Gastroesophageal sphincter (tissue), 4 donors: Measurements from ENCODE around the gene KCNJ1. TPM values are rescaled to one million over a fixed set of nuclear protein-coding genes. Genes with fewer than 3 reads are reported as not detected.

Source experiments
- ATAC-seq: fragments of 150-250 bp; one replicate; pipeline ENCODE4 v1.9.1; 2016; ENCODE audit warnings: mild to moderate bottlenecking, moderate library complexity
- H3K27ac ChIP-seq, 4 donors: fragments of 200-600 bp; sonication (generic) in 3 of 4; 1 replicate in 3 of 4; 2 replicates in 1 of 4; pipeline ENCODE4 v1.5.1; 2016 to 2019
- H3K27me3 ChIP-seq: fragments of 200-600 bp; sonication (generic); one replicate; pipeline ENCODE4 v1.5.1; 2019
- H3K36me3 ChIP-seq, 2 donors: fragments of 200-600 bp; sonication (generic); one replicate each; pipeline ENCODE4 v1.5.1; 2019; ENCODE audit warnings: control low read depth in 1 of 2
- H3K4me1 ChIP-seq, 3 donors: fragments of 200-600 bp; sonication (generic); 1 replicate in 2 of 3; 2 replicates in 1 of 3; pipeline ENCODE4 v1.5.1; 2016 to 2019; ENCODE audit warnings: control low read depth in 2 of 3
- H3K4me3 ChIP-seq, 2 donors: fragments of 200-600 bp; sonication (generic); one replicate each; pipeline ENCODE4 v1.5.1; 2019; ENCODE audit warnings: mild to moderate bottlenecking in 1 of 2, moderate library complexity in 1 of 2
- H3K9me3 ChIP-seq, 3 donors: fragments of 200-600 bp; sonication (generic); one replicate each; pipeline ENCODE4 v1.5.1; 2017 to 2019; ENCODE audit warnings: control low read depth in 2 of 3
- CTCF ChIP-seq, 4 experiments: fragments of 200-600 bp in 2 of 4; fragments of 450-650 bp in 2 of 4; sonication (generic) in 1 of 4; IDR thresholded peaks; one replicate each; pipeline ENCODE4 v1.5.1; 2017 to 2019; ENCODE audit warnings: antibody characterized with exemption in 4 of 4, mild to moderate bottlenecking in 2 of 4, moderate library complexity in 2 of 4
- EP300 ChIP-seq: sonication (generic); formaldehyde crosslinking; IDR thresholded peaks from one replicate; pipeline ENCODE4 v1.6.1; 2017; ENCODE audit warnings: antibody characterized with exemption, mild to moderate bottlenecking
- POLR2A ChIP-seq, 2 donors: fragments of 450-650 bp; IDR thresholded peaks; one replicate each; pipeline ENCODE4 v1.6.1; 2017; ENCODE audit warnings: antibody characterized with exemption in 2 of 2, mild to moderate bottlenecking in 2 of 2, moderate library complexity in 1 of 2
- POLR2AphosphoS5 ChIP-seq: sonication (generic); formaldehyde crosslinking; IDR thresholded peaks from one replicate; pipeline ENCODE4 v1.6.1; 2017; ENCODE audit warnings: antibody characterized with exemption
- WGBS, 2 donors: methylation state at CpG; one replicate each; pipeline ENCODE4 v1.1.5; 2018; ENCODE audit warnings: low coverage in 1 of 2; 5-methylcytosine and 5-hydroxymethylcytosine counted together
- total RNA-seq, 4 donors: library from RNA; depleted of rRNA; stranded (reverse); fragments of >200 nt; gene quantifications; one replicate each; pipeline ENCODE4 v1.1.0, GENCODE V29; 2016

KCNJ1 gene
- total RNA-seq, 4 donors from 2014 or later: 0.27 TPM; not detected in 3

GRCh38 chr11:128876133-128876650, 9.1 kb upstream of the KCNJ1 start:
- TF ChIP-seq POLR2A (IDR thresholded peaks at IDR 0.05): no peak
- no peak for TF ChIP-seq POLR2AphosphoS5
- no peak for TF ChIP-seq EP300
- TF ChIP-seq CTCF (IDR thresholded peaks at IDR 0.05): no peak
- whole genome bisulfite sequencing, 2 donors: 100% methylated on average over 2 of the region's 22 CpGs; no CpG with 5 or more reads in 1 of the 2 donors

GRCh38 chr11:128874427-128874826, 7.3 kb upstream of the KCNJ1 start:
- no peak for ATAC-seq
- 65% methylated on average over 3 of the region's 3 CpGs; no CpG with 5 or more reads in 1 of the 2 donors for WGBS, 2 donors
- H3K4me3 ChIP-seq: no peak overlapping the region
- no peaks in the 10 kb centered on the region for H3K4me1 ChIP-seq
- H3K36me3 ChIP-seq: no peaks in the 10 kb centered on the region
- H3K9me3 ChIP-seq: no peaks in the 10 kb centered on the region
- H3K27me3 ChIP-seq: peaks cover 13% of the 10 kb centered on the region
- no peak for TF ChIP-seq CTCF (IDR thresholded peaks at IDR 0.05)
- TF ChIP-seq EP300: no peak
- no peak for TF ChIP-seq POLR2AphosphoS5
- TF ChIP-seq POLR2A (IDR thresholded peaks at IDR 0.05): no peak
- H3K27ac ChIP-seq: no peak overlapping the region

More at GRCh38 chr11:128876133-128876650, 9.1 kb upstream of the KCNJ1 start:
- Histone ChIP-seq H3K27me3 (peaks cover 25% of the 10 kb centered on the region), H3K36me3 (no peaks in the 10 kb centered on the region), H3K4me3 (no peak overlapping the region), H3K9me3 (no peaks in the 10 kb centered on the region), H3K4me1 (no peaks in the 10 kb centered on the region), H3K27ac (no peak overlapping the region)
- ATAC-seq: no peak

- no peaks in the 10 kb centered on the region for H3K9me3 ChIP-seq
- no peak for ATAC-seq
- TF ChIP-seq CTCF (IDR thresholded peaks at IDR 0.05) (no peak), EP300 (no peak), POLR2A (IDR thresholded peaks at IDR 0.05) (no peak), POLR2AphosphoS5 (no peak)
- H3K27me3 ChIP-seq: no peaks in the 10 kb centered on the region
- H3K27ac ChIP-seq: no peak overlapping the region
- H3K4me1 ChIP-seq: no peaks in the 10 kb centered on the region
- no peak overlapping the region for H3K4me3 ChIP-seq
- H3K36me3 ChIP-seq: no peaks in the 10 kb centered on the region
- 79% methylated on average over 3 of the region's 3 CpGs; no CpG with 5 or more reads in 1 of the 2 donors for WGBS, 2 donors
Measured at GRCh38 chr11:128872594-128872993, 5.5 kb upstream of the KCNJ1 start.

- TF ChIP-seq POLR2AphosphoS5 (no peak), CTCF (IDR thresholded peaks at IDR 0.05) (no peak), EP300 (no peak), POLR2A (IDR thresholded peaks at IDR 0.05) (no peak)
- H3K36me3 ChIP-seq: no peaks in the 10 kb centered on the region
- H3K27ac ChIP-seq: no peak overlapping the region
- H3K27me3 ChIP-seq: no peaks in the 10 kb centered on the region
- H3K4me3 ChIP-seq: no peak overlapping the region
- H3K9me3 ChIP-seq: no peaks in the 10 kb centered on the region
- no peak for ATAC-seq
- 71 to 72% methylated on average over 6 of the region's 6 CpGs for WGBS, 2 donors
- H3K4me1 ChIP-seq: no peaks in the 10 kb centered on the region
Measured at GRCh38 chr11:128872094-128872493, 5.0 kb upstream of the KCNJ1 start.

- Histone ChIP-seq H3K27me3 (no peaks in the 10 kb centered on the region), H3K36me3 (no peaks in the 10 kb centered on the region), H3K9me3 (no peaks in the 10 kb centered on the region), H3K4me1 (no peaks in the 10 kb centered on the region), H3K4me3 (no peak overlapping the region), H3K27ac (no peak overlapping the region)
- no peak for ATAC-seq
- 50 to 69% methylated on average over 3 to 5 of the region's 6 CpGs for WGBS, 2 donors
- TF ChIP-seq EP300: no peak
- no peak for TF ChIP-seq CTCF (IDR thresholded peaks at IDR 0.05)
- no peak for TF ChIP-seq POLR2AphosphoS5
- no peak for TF ChIP-seq POLR2A (IDR thresholded peaks at IDR 0.05)
Measured at GRCh38 chr11:128871168-128871610, 4.1 kb upstream of the KCNJ1 start.
